NCI-H1436 (cell line): Measurements from ENCODE around the gene CA12.

Experiments
- DNase-seq: peaks from one replicate; lab custom pipeline; 2025; lab: John Stamatoyannopoulos, UW

The CA12 gene

GRCh38 chr15:63374686-63375520 lies 6.7 kb downstream of the CA12 start:
- no peak for DNase-seq

DNA sequence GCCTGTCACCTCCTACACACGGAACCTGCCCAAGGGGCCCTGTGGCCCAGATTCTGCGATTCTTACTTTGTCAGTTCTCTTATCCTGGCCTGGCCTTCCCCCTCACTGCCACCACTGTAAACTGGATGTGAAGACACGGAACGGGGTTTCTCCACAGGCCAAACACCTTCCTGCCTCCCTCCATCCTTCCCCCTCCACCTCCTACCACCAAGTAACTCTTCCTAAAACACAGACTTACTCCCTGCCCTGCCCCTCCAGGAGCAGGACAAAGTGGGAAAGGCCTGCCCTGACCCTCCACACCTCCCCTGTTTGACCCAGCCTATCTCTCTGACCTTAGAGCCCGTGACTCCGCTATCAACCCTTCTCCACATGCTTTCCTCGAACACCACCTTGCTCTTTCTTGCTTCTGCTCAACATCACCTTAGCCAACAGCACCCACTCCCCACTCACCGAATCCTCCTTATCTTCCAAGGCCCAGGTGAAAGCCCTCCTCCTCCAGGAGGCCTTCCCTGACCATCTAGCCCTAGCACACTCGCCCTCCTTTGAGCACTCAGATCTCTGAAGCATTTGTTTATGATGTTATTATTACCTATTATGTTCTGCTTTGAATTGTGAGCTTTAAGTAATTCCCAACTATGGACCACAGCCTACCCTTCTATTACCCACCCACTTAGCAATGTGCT lies 7.6 kb downstream of the CA12 start:
- no peak for DNase-seq

DNA sequence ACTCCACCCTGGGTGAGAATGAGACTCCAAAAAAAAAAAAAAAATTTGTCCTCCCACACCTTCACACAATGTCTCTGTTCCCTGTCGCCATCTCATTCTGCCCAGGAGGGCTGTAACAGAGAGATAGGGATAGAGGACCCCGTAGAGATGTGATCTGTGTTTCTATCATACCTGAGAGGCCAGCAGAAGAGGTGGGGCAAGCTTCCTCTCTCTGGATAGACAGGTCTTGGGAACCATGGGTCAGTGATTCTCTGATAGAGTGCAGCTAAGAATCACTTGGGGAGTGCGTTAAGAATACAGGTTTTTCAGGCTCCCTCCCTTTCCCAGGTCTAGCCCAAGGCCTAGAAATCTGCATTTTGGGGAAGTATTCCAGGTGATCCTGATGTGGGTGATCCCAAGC lies 8.3 kb downstream of the CA12 start:
- no peak for DNase-seq

- DNase-seq = no peak
Measured at GRCh38 chr15:63372753-63373152, 8.9 kb downstream of the CA12 start.

- no peak for DNase-seq
Measured at GRCh38 chr15:63372018-63372705, 9.5 kb downstream of the CA12 start.

- DNase-seq = no peak
Measured at GRCh38 chr15:63371297-63371918, 10.2 kb downstream of the CA12 start.

GRCh38 chr15:63370764-63371163 lies 10.9 kb downstream of the CA12 start:
- no peak for DNase-seq

DNA sequence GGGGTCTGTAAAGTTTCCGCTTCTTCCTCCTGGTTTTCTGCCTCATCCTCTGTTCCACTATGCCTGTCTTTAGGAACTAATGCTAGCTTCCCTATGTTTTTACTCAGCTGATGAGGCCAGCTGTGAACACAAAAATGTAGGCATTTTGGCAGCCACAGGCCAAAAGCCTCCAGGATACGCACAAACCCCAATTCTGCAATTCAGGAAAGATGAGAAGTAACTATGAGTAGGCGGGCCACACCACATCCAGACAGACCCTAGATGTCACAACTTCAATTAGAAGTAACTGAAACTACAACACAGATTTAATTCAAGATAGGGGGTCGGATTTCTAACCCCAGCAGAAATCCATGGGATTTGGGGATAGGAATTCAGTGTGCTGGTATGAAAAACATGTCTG lies 11.9 kb downstream of the CA12 start:
- no peak for DNase-seq

- no peak for DNase-seq
Measured at GRCh38 chr15:63369296-63369695, 12.3 kb downstream of the CA12 start.

GRCh38 chr15:63368503-63368902 lies 13.1 kb downstream of the CA12 start:
- DNase-seq = no peak

DNA sequence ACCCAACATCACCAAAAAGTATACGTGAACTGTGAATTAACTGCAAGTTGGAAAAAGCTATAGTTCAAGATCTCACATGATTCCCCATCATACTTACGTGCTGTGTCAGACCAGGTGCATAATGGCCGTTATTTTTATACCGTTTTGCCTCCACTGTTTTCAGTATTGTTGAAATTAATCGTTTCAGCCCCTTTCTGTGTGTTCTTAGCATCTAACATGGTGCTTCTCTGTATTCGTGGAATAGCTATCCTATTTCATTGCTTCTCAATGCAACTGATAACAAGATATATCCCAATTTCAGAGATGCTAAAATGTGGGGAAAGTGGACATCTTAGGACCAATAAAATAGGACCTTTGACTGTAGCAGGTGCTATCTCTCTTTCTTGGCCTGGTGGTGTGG lies 13.7 kb downstream of the CA12 start:
- DNase-seq = no peak

- no peak for DNase-seq
Measured at GRCh38 chr15:63367390-63367789, 14.3 kb downstream of the CA12 start.

- DNase-seq = no peak
Measured at GRCh38 chr15:63366451-63366850, 15.2 kb downstream of the CA12 start.

- no peak for DNase-seq
Measured at GRCh38 chr15:63365273-63365680, 16.4 kb downstream of the CA12 start.

- DNase-seq = no peak
Measured at GRCh38 chr15:63364399-63365272, 17.0 kb downstream of the CA12 start.

GRCh38 chr15:63363292-63363691 lies 18.4 kb downstream of the CA12 start:
- no peak for DNase-seq

GRCh38 chr15:63362885-63363284 lies 18.8 kb downstream of the CA12 start:
- DNase-seq = no peak

DNA sequence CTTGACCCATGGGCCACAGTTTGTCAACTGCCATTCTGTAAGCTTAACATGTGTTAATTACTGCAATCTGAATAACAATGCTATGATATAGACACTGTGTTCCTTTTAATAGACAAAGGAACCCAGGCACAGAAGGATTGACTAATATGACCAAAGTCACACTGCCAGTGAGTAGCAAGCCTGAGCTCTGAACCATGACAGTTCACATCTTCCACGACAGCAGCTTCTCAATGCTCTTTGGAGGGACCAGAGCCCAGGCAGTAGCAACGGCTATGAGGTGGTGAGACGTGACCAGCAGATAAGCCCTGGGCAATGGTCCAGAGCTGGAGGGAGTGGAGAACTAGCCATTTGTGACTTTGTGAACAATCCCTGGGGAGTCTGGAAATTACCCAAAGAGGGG lies 19.4 kb downstream of the CA12 start:
- no peak for DNase-seq

DNA sequence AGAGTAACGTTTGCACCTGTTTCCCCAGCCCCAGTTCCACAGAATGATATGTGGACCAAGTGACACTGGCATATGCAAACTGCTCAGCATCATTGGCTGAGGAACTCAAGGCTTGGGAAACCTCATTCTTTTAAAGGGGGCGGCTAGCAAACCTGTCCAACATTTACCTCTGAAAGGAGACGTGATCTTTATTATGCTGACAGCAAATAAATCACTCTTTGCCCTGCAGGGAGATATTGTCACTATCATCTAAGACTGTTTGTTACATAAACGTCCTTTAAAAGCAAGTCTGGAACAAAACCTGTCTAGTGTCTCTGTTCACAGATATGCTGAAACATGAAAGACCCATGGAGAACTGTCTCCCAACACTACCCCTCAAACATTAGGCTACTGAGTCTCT lies 21.5 kb downstream of the CA12 start:
- no peak for DNase-seq

- DNase-seq = no peak
Measured at GRCh38 chr15:63358241-63359029, 23.2 kb downstream of the CA12 start.

DNA sequence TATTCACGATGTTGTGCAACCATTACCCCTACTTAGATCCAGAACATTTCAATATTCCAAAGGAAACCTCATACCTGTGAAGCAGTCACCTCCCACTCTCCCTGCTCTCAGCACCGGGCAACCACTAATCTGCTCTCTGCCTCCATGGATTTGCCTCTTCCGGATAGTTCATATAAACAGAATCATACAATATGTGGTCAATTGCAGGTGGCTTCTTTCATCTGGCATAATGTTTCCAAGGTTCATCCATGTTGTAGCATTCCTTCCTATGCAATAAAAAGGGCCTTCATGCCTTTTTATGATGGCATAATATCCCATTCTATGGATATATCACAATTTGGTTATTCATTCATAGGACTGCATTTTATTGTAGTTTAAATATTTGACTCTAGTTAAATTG lies 23.9 kb downstream of the CA12 start:
- no peak for DNase-seq
